LNCaP clone FGC (cell line): ENCODE results near the gene CFP.

Source experiments
- DNase-seq: peaks from one replicate; pipeline ENCODE4 v3.0.0-alpha.2; 2011; ENCODE audit warnings: low read depth
- H3K4me3 ChIP-seq: 2 replicates; pipeline ENCODE4 v1.5.1; 2011; ENCODE audit warnings: mild to moderate bottlenecking, low read depth, low read length, control low read depth
- CTCF ChIP-seq: IDR thresholded peaks from 2 replicates; pipeline ENCODE4 v1.5.1; 2012; ENCODE audit warnings: mild to moderate bottlenecking; ENCODE audit not compliant: control insufficient read depth, insufficient read depth; ENCODE audit errors: extremely low read depth

Gene CFP

GRCh38 chrX:47625365-47625764, 4.4 kb downstream of the CFP start:
- DNase-seq: no peak
- no peak overlapping the region for H3K4me3 ChIP-seq
- TF ChIP-seq CTCF: no peak

- DNase-seq: no peak
- H3K4me3 ChIP-seq: no peak overlapping the region
- no peak for TF ChIP-seq CTCF
These were observed 6.1 kb downstream of the CFP start for GRCh38 chrX:47623540-47624027.

GRCh38 chrX:47621851-47622250, 7.9 kb downstream of the CFP start:
- no peak for TF ChIP-seq CTCF
- no peak for DNase-seq
- H3K4me3 ChIP-seq: no peak overlapping the region

GRCh38 chrX:47620303-47620685, 9.4 kb downstream of the CFP start:
- H3K4me3 ChIP-seq: no peak overlapping the region
- no peak for TF ChIP-seq CTCF
- DNase-seq: no peak

GRCh38 chrX:47619486-47620302, 10.0 kb downstream of the CFP start, which contains the start of gene SYN1:
TSS of gene SYN1 (minus strand) at chrX:47619857. CDS start at chrX:47619728, 129 bp downstream.
- DNase-seq: no peak
- H3K4me3 ChIP-seq: peak within 1 kb of the TSS; percentile 31

GRCh38 chrX:47618923-47619485, 10.7 kb downstream of the CFP start:
- TF ChIP-seq CTCF: no peak
- DNase-seq: no peak
- H3K4me3 ChIP-seq: no peak overlapping the region; the same call in 1 of the 2 replicates

More at GRCh38 chrX:47619486-47620302, 10.0 kb downstream of the CFP start, which contains the start of gene SYN1:
- peak; percentile 19; the same call in 1 of the 2 replicates for TF ChIP-seq CTCF
